Osteoblast (primary cell): ENCODE measurements around the gene SDHAF4. TPM values are rescaled to one million over a fixed set of nuclear protein-coding genes. Genes with fewer than 3 reads are reported as not detected.

Experiments used
- DNase-seq: peaks from one replicate; pipeline ENCODE4 v3.0.0; 2011; ENCODE audit warnings: low spot score, mixed read lengths; ENCODE audit not compliant: insufficient read length; ENCODE audit errors: missing footprints
- H2AFZ ChIP-seq: 2 replicates; pipeline ENCODE4 v1.6.0; 2011; ENCODE audit warnings: mild to moderate bottlenecking, low read length
- H3K27ac ChIP-seq: 2 replicates; pipeline ENCODE4 v1.5.1; 2011; ENCODE audit warnings: mild to moderate bottlenecking, low read depth, low read length, moderate library complexity
- H3K27me3 ChIP-seq: 2 replicates; pipeline ENCODE4 v1.6.0; 2012; ENCODE audit warnings: mild to moderate bottlenecking, control low read depth, inconsistent platforms, low read length, moderate library complexity; ENCODE audit not compliant: insufficient read depth
- H3K36me3 ChIP-seq: 2 replicates; pipeline ENCODE4 v1.5.1; 2011; ENCODE audit warnings: mild to moderate bottlenecking, low read length, control low read depth, moderate library complexity; ENCODE audit not compliant: insufficient read depth
- H3K4me1 ChIP-seq: 2 replicates; pipeline ENCODE4 v1.5.1; 2011; ENCODE audit warnings: mild to moderate bottlenecking, low read length, control low read depth, moderate library complexity; ENCODE audit not compliant: insufficient read depth
- H3K4me2 ChIP-seq: 2 replicates; pipeline ENCODE4 v1.6.0; 2011; ENCODE audit warnings: mild to moderate bottlenecking, low read length; ENCODE audit not compliant: insufficient read depth
- H3K4me3 ChIP-seq: fragments of 200-600 bp; sonication (generic); 3 replicates; pipeline ENCODE4 v1.5.1; 2012; ENCODE audit warnings: mild to moderate bottlenecking, low read length, inconsistent platforms; ENCODE audit not compliant: insufficient read depth
- H3K79me2 ChIP-seq: 2 replicates; pipeline ENCODE4 v1.6.0; 2012; ENCODE audit warnings: mild to moderate bottlenecking, low read length, control low read depth, inconsistent platforms; ENCODE audit not compliant: insufficient read depth
- H3K9me3 ChIP-seq: 2 replicates; pipeline ENCODE4 v1.5.1; 2011; ENCODE audit warnings: low read depth, low read length, control low read depth
- H4K20me1 ChIP-seq: 2 replicates; pipeline ENCODE4 v1.6.0; 2012; ENCODE audit warnings: mild to moderate bottlenecking, low read length, control low read depth; ENCODE audit not compliant: insufficient read depth
- CTCF ChIP-seq: IDR thresholded peaks from 2 replicates; pipeline ENCODE4 v1.5.1; 2011; ENCODE audit warnings: mild to moderate bottlenecking, low read depth, low read length, moderate library complexity; ENCODE audit errors: extremely low read depth
- total RNA-seq: library from RNA; depleted of rRNA; stranded (reverse); fragments of >200 nt; gene quantifications from 2 replicates; pipeline ENCODE4 v1.2.3, GENCODE V29; 2012

SDHAF4 gene
- total RNA-seq, 1 donor = 6.9 TPM

- H3K4me2 ChIP-seq = no peak overlapping the region
- H3K79me2 ChIP-seq = no peaks in the 10 kb centered on the region
- H3K4me3 ChIP-seq = no peak overlapping the region
- no peaks in the 10 kb centered on the region for H3K9me3 ChIP-seq
- H3K27ac ChIP-seq = no peak overlapping the region
- H2AFZ ChIP-seq = no peak overlapping the region
- TF ChIP-seq CTCF = no peak
- no peaks in the 10 kb centered on the region for H3K27me3 ChIP-seq
- H3K36me3 ChIP-seq = no peaks in the 10 kb centered on the region
- H4K20me1 ChIP-seq = no peaks in the 10 kb centered on the region
- DNase-seq = no peak
- H3K4me1 ChIP-seq = no peaks in the 10 kb centered on the region
Measured at GRCh38 chr6:70629929-70630328, 63.2 kb downstream of the SDHAF4 start.

GRCh38 chr6:70633870-70634269 lies 67.1 kb downstream of the SDHAF4 start:
- H4K20me1 ChIP-seq = no peaks in the 10 kb centered on the region
- no peaks in the 10 kb centered on the region for H3K9me3 ChIP-seq
- H3K4me3 ChIP-seq = no peak overlapping the region
- H3K27me3 ChIP-seq = no peaks in the 10 kb centered on the region
- no peak overlapping the region for H2AFZ ChIP-seq
- no peaks in the 10 kb centered on the region for H3K4me1 ChIP-seq
- no peak for DNase-seq
- no peaks in the 10 kb centered on the region for H3K36me3 ChIP-seq
- no peak for TF ChIP-seq CTCF
- no peak overlapping the region for H3K27ac ChIP-seq
- H3K4me2 ChIP-seq = no peak overlapping the region
- no peaks in the 10 kb centered on the region for H3K79me2 ChIP-seq

GRCh38 chr6:70636596-70636995 lies 69.9 kb downstream of the SDHAF4 start:
- Histone ChIP-seq H4K20me1 (no peaks in the 10 kb centered on the region), H3K36me3 (no peaks in the 10 kb centered on the region), H2AFZ (no peak overlapping the region), H3K9me3 (no peaks in the 10 kb centered on the region), H3K79me2 (no peaks in the 10 kb centered on the region), H3K4me2 (no peak overlapping the region), H3K4me1 (no peaks in the 10 kb centered on the region), H3K4me3 (no peak overlapping the region), H3K27ac (no peak overlapping the region), H3K27me3 (no peaks in the 10 kb centered on the region)
- TF ChIP-seq CTCF = no peak
- no peak for DNase-seq

GRCh38 chr6:70638468-70638867 lies 71.7 kb downstream of the SDHAF4 start:
- H3K9me3 ChIP-seq = no peaks in the 10 kb centered on the region
- H3K36me3 ChIP-seq = no peaks in the 10 kb centered on the region
- no peak for DNase-seq
- H3K4me1 ChIP-seq = no peaks in the 10 kb centered on the region
- no peaks in the 10 kb centered on the region for H3K27me3 ChIP-seq
- H3K4me3 ChIP-seq = no peak overlapping the region
- H4K20me1 ChIP-seq = no peaks in the 10 kb centered on the region
- H2AFZ ChIP-seq = no peak overlapping the region
- no peak overlapping the region for H3K4me2 ChIP-seq
- TF ChIP-seq CTCF = no peak
- no peak overlapping the region for H3K27ac ChIP-seq
- H3K79me2 ChIP-seq = no peaks in the 10 kb centered on the region

Other genes with a start within 250 kb of the SDHAF4 start
- gene FAM135A, start 153.4 kb upstream of the SDHAF4 start, total RNA-seq = 16.2 and 16.3 TPM in 2 replicates
- 33.7 and 37.7 TPM in 2 replicates for gene SMAP1, start 101.0 kb downstream of the SDHAF4 start, total RNA-seq